Kidney (tissue), 14 donors: ENCODE data around the gene TNFSF15. TPM values are rescaled to one million over a fixed set of nuclear protein-coding genes. Genes with fewer than 3 reads are reported as not detected.

Experiments used
- DNase-seq, 5 donors: peaks; one replicate each; pipeline ENCODE4 v3.0.0-alpha.2; 2013 to 2020
- FAIRE-seq: peaks from 2 replicates; lab custom pipeline; 2012; peaks lifted over from hg19 to GRCh38; lab: Jason Lieb, UNC
- H3K27ac ChIP-seq, 2 donors: one replicate each; pipeline ENCODE4 v1.7.0; 2013; ENCODE audit warnings: low read depth in 2 of 2, low read length in 2 of 2, inconsistent platforms in 1 of 2
- H3K27me3 ChIP-seq: one replicate; pipeline ENCODE4 v1.7.1; 2013; ENCODE audit warnings: low read length, inconsistent platforms; ENCODE audit not compliant: control insufficient read depth, insufficient read depth
- H3K36me3 ChIP-seq, 3 donors: one replicate each; pipeline versions ENCODE4 v1.7.0 to v1.7.1; 2013; ENCODE audit warnings: low read length in 3 of 3, control low read depth in 1 of 3, inconsistent platforms in 1 of 3; ENCODE audit not compliant: insufficient read depth in 3 of 3, control insufficient read depth in 2 of 3
- H3K4me1 ChIP-seq, 3 donors: one replicate each; pipeline versions ENCODE4 v1.7.0 to v1.7.1; 2013; ENCODE audit warnings: low read length in 3 of 3, inconsistent platforms in 1 of 3, low read depth in 1 of 3; ENCODE audit not compliant: control insufficient read depth in 2 of 3, insufficient read depth in 2 of 3
- H3K4me3 ChIP-seq, 3 donors: one replicate each; pipeline versions ENCODE4 v1.7.0 to v1.8.1; 2013; ENCODE audit warnings: low read length in 3 of 3, control low read depth in 1 of 3, inconsistent platforms in 1 of 3
- H3K9ac ChIP-seq, 3 donors: one replicate each; pipeline versions ENCODE4 v1.7.0 to v1.7.1; 2013; ENCODE audit warnings: low read length in 3 of 3, control low read depth in 1 of 3, inconsistent platforms in 1 of 3
- H3K9me3 ChIP-seq, 3 donors: one replicate each; pipeline versions ENCODE4 v1.7.0 to v1.7.1; 2013; ENCODE audit warnings: low read length in 3 of 3, control low read depth in 1 of 3, inconsistent platforms in 1 of 3; ENCODE audit not compliant: control insufficient read depth in 2 of 3, insufficient read depth in 1 of 3
- CTCF ChIP-seq: IDR thresholded peaks from 3 replicates; pipeline ENCODE4 v1.5.1; 2012; ENCODE audit warnings: mild to moderate bottlenecking, moderate library complexity, borderline replicate concordance; ENCODE audit not compliant: insufficient read depth; ENCODE audit errors: extremely low read depth
- intact Hi-C: fragments of 100-400 bp; cut with DNase I; formaldehyde crosslinking; loops from one replicate; pipeline ENCODE4 v1.11.1; 2022
- polyA plus RNA-seq: library from polyadenylated mRNA; stranded (reverse); fragments of 350-450 nt; fragmentation: Illumina TruSeq; extraction: RNeasy Lipid Tissue Mini Kit (QIAGEN cat#74804); gene quantifications from one replicate; pipeline ENCODE4 v1.2.3, GENCODE V29; 2014; ENCODE audit warnings: low read depth, low replicate concordance; ENCODE audit not compliant: insufficient read depth
- total RNA-seq: library from RNA; stranded (reverse); fragmentation: NEBNext Ultra II Directional; extraction: Animal tissue kit (Norgen Biotek cat#: 25700); gene quantifications from one replicate; pipeline ENCODE4 v1.2.1, GENCODE V29; 2021
- donor health status: control.
- donor health status: control.
- donor health status: control.
- donor health status: control.
- donor health status: control.
- donor health status: DM: yes; HTN: yes; CAD: no.
- donor health status: Normal renal cell carcinoma (clear cell type).

TNFSF15 gene
- total and polyA plus RNA-seq, 2 donors from 2014 or later, result 1.4 to 2.3 TPM

GRCh38 chr9:114850871-114851270 is 45.0 kb upstream of the TNFSF15 start:
- DNase-seq (no peak), FAIRE-seq (no peak)
- intact Hi-C loops, result no loop called here
- Histone ChIP-seq H3K27ac (no peak overlapping the region), H3K9ac (no peak overlapping the region), H3K4me1 (no peaks in the 10 kb centered on the region), H3K9me3 (no peaks in the 10 kb centered on the region), H3K4me3 (no peak overlapping the region), H3K27me3 (no peaks in the 10 kb centered on the region), H3K36me3 (no peaks in the 10 kb centered on the region)
- TF ChIP-seq CTCF, result no peak

GRCh38 chr9:114849450-114849849 is 43.6 kb upstream of the TNFSF15 start:
- no peaks in the 10 kb centered on the region for H3K9me3 ChIP-seq
- H3K27ac ChIP-seq, result no peak overlapping the region
- no peak for TF ChIP-seq CTCF
- no peak for DNase-seq
- H3K9ac ChIP-seq, result no peak overlapping the region
- no peaks in the 10 kb centered on the region for H3K36me3 ChIP-seq
- no peaks in the 10 kb centered on the region for H3K4me1 ChIP-seq
- no peaks in the 10 kb centered on the region for H3K27me3 ChIP-seq
- intact Hi-C loops, result no loop called here
- no peak overlapping the region for H3K4me3 ChIP-seq
- no peak for FAIRE-seq

GRCh38 chr9:114847492-114848417 is 41.9 kb upstream of the TNFSF15 start:
- Histone ChIP-seq H3K27ac (no peak overlapping the region), H3K36me3 (no peaks in the 10 kb centered on the region), H3K9ac (no peak overlapping the region), H3K4me1 (no peaks in the 10 kb centered on the region), H3K27me3 (no peaks in the 10 kb centered on the region), H3K4me3 (no peak overlapping the region), H3K9me3 (no peaks in the 10 kb centered on the region)
- intact Hi-C loops, result no loop called here
- FAIRE-seq (no peak), DNase-seq (no peak)
- TF ChIP-seq CTCF, result no peak
